ENCODE data around the gene FFAR3.

DNA sequence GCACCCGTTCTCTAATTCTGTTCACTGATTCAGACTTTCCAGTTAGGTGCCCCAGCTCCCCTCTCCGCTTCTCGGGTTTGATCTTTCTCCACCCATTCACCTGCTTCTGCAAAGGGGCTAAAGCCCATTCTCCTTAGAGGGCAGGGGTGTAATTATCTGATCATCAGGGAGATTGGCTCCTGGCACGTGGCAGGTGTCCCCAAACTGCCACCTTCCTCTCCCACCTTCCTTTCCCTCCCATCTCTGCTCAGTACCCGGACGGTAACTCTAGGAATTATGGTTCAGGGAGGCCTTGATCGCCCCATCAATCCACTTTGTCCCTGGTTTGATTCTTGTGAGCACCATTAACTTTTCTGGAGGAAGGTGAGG is 10.3 kb upstream of the FFAR3 start:
- TF ChIP-seq, protein P1, sequence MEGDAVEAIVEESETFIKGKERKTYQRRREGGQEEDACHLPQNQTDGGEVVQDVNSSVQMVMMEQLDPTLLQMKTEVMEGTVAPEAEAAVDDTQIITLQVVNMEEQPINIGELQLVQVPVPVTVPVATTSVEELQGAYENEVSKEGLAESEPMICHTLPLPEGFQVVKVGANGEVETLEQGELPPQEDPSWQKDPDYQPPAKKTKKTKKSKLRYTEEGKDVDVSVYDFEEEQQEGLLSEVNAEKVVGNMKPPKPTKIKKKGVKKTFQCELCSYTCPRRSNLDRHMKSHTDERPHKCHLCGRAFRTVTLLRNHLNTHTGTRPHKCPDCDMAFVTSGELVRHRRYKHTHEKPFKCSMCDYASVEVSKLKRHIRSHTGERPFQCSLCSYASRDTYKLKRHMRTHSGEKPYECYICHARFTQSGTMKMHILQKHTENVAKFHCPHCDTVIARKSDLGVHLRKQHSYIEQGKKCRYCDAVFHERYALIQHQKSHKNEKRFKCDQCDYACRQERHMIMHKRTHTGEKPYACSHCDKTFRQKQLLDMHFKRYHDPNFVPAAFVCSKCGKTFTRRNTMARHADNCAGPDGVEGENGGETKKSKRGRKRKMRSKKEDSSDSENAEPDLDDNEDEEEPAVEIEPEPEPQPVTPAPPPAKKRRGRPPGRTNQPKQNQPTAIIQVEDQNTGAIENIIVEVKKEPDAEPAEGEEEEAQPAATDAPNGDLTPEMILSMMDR (IDR thresholded peaks at IDR 0.05): no peak
- TF ChIP-seq ZFX (IDR thresholded peaks at IDR 0.05; ENCODE audit: borderline replicate concordance): no peak
